ENCODE data around the gene MLKL. TPM values are rescaled to one million over a fixed set of nuclear protein-coding genes. Genes with fewer than 3 reads are reported as not detected.

The MLKL gene
- total and polyA plus RNA-seq, 2 of the 13 experiments (the other 11 are each of a cell fraction or from before 2014, with no cell fraction given) = 6.4 to 10.7 TPM

DNA sequence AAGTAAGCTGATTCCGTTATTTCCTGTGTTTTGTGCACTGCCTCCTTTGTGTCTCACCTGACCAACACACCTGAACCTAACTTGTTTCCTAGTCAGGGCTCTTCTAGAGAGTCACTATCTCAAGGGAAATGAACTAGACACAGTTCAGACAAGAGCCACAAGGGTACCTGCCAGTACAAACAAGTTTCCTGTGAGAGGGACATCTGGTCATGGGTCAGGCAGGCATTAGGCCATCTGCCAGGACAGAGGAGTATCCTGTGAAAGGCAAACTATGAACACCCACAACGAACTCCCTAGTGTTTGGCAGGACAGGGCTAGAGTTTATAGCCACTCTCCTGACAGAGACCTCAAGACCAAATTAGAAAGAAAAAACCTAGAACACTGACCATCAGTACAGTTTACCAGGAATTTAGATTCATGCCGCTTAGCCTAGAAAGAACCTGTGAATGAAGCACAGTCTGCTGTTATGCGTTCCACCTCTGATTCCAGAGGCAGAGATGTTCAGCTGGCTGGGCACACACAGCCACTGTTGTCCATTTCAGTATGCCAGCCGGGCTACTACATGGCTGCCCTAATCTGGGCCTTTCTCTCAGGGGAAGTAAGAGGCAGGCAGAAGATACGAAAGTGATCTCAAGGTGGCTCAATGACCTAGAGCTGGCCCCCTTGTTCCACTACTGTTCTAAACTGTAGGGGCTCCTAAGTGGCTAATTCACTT is 73.0 kb downstream of the MLKL start:
- in situ Hi-C loops (cut with HindIII; ENCODE audit: extremely low pct_ligation_motif_present, low pct_unique_long_range_greater_than_20kb) = loop anchor here (10.0 kb wide), 1 partner anchor 313 kb away; no protein-coding TSS in a partner anchor
- TF ChIP-seq MEF2D (CRISPR knock-in tag; IDR thresholded peaks at IDR 0.05) (no peak), MAF1 (CRISPR knock-in tag; IDR thresholded peaks at IDR 0.05; ENCODE audit: borderline replicate concordance) (no peak), PLRG1 (conservative IDR thresholded peaks at IDR 0.05) (no peak), SNRNP70 (IDR thresholded peaks at IDR 0.05; ENCODE audit: low read depth, low read length) (no peak), SIN3A (IDR thresholded peaks at IDR 0.05; ENCODE audit: borderline replicate concordance, low read depth, low read length) (no peak), FOSL2 (CRISPR knock-in tag; IDR thresholded peaks at IDR 0.05) (no peak), CEBPB (IDR thresholded peaks at IDR 0.05; ENCODE audit: borderline replicate concordance, low read depth, low read length) (no peak), ZNF367 (CRISPR knock-in tag; IDR thresholded peaks at IDR 0.05; ENCODE audit: borderline replicate concordance) (no peak)
- TF ChIP-seq, protein P1, sequence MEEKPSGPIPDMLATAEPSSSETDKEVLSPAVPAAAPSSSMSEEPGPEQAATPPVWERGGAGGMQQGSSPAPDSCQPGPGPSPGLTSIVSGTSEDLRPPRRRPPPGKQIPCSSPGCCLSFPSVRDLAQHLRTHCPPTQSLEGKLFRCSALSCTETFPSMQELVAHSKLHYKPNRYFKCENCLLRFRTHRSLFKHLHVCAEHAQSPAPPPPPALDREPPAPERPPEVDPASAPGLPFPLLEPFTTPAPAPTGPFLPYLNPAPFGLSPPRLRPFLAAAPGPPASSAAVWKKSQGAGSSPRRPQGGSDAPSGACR (CRISPR knock-in tag; IDR thresholded peaks at IDR 0.05) = no peak
- TF ChIP-seq, protein P2, sequence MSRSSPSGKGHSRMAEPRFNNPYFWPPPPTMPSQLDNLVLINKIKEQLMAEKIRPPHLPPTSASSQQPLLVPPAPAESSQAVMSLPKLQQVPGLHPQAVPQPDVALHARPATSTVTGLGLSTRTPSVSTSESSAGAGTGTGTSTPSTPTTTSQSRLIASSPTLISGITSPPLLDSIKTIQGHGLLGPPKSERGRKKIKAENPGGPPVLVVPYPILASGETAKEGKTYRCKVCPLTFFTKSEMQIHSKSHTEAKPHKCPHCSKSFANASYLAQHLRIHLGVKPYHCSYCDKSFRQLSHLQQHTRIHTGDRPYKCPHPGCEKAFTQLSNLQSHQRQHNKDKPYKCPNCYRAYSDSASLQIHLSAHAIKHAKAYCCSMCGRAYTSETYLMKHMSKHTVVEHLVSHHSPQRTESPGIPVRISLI (CRISPR knock-in tag; IDR thresholded peaks at IDR 0.05; ENCODE audit: borderline replicate concordance) = no peak
- TF ChIP-seq, protein P3, sequence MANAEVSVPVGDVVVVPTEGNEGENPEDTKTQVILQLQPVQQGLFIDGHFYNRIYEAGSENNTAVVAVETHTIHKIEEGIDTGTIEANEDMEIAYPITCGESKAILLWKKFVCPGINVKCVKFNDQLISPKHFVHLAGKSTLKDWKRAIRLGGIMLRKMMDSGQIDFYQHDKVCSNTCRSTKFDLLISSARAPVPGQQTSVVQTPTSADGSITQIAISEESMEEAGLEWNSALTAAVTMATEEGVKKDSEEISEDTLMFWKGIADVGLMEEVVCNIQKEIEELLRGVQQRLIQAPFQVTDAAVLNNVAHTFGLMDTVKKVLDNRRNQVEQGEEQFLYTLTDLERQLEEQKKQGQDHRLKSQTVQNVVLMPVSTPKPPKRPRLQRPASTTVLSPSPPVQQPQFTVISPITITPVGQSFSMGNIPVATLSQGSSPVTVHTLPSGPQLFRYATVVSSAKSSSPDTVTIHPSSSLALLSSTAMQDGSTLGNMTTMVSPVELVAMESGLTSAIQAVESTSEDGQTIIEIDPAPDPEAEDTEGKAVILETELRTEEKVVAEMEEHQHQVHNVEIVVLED (CRISPR knock-in tag; IDR thresholded peaks at IDR 0.05; ENCODE audit: borderline replicate concordance) = no peak
- TF ChIP-seq, protein P4, sequence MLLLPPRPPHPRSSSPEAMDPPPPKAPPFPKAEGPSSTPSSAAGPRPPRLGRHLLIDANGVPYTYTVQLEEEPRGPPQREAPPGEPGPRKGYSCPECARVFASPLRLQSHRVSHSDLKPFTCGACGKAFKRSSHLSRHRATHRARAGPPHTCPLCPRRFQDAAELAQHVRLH (CRISPR knock-in tag; IDR thresholded peaks at IDR 0.05; ENCODE audit: borderline replicate concordance, low read depth) = no peak
- intact Hi-C loops (cut with micrococcal nuclease; ENCODE audit: unreplicated experiment) = no loop called here
- CTCF ChIA-PET (ENCODE audit: low intra/inter-chr PET ratio, low total read pairs) = no interaction called here
- ATAC-seq = peak; percentile 21; the same call in 1 of the 3 replicates
- H2AFZ ChIP-seq (ENCODE audit: low read length) = no peak overlapping the region
- BruUV-seq (replicated peaks) = no TSS peak
- H3K27me3 ChIP-seq (ENCODE audit: control insufficient read depth in 1 of 2, insufficient read depth in 2 of 2, low read length in 2 of 2) = no peaks in the 10 kb centered on the region
- no peak overlapping the region for H3K27ac ChIP-seq (ENCODE audit: extremely low read length, insufficient read depth, low read length)
- no peak for DNase-seq (ENCODE audit: low spot score)
- WGBS (ENCODE audit: low lambda C conversion rate) = 94% methylated on average over 6 of the region's 6 CpGs
- POLR2A ChIA-PET = no interaction called here
- H3K9ac ChIP-seq (ENCODE audit: insufficient read depth, low read depth, low read length) = no peak overlapping the region
- H4K20me1 ChIP-seq (ENCODE audit: insufficient read depth, low read length) = peaks cover 3% of the 10 kb centered on the region; the same call in 1 of the 2 replicates
- no peaks in the 10 kb centered on the region for H3K9me3 ChIP-seq (ENCODE audit: low read length)
- H3K4me1 ChIP-seq (ENCODE audit: insufficient read depth, low read length) = no peaks in the 10 kb centered on the region
- no peak overlapping the region for H3K4me2 ChIP-seq (ENCODE audit: low read depth, low read length)
- H3K36me3 ChIP-seq (replicated peaks in 1 of 2; ENCODE audit: control insufficient read depth in 1 of 2, insufficient read depth in 2 of 2, low read length in 2 of 2) = peaks cover 48 to 98% of the 10 kb centered on the region in 2 experiments
- H3K4me3 ChIP-seq (replicated peaks in 1 of 3; ENCODE audit: insufficient read depth in 1 of 3, low read depth in 2 of 3, low read length in 3 of 3) = no peak overlapping the region
- no peak for FAIRE-seq
- peaks cover 1% of the 10 kb centered on the region for H3K79me2 ChIP-seq (ENCODE audit: insufficient read depth, low read length)

Measured in HepG2 (cell line).